ENCODE results near the gene PRAC1.

Gene PRAC1

GRCh38 chr17:48715496-48716399 is 6.6 kb downstream of the PRAC1 start:
- FAIRE-seq, result no peak
- no peak for DNase-seq (ENCODE audit: insufficient read length)
- TF ChIP-seq POLR2A (IDR thresholded peaks at IDR 0.05; ENCODE audit: low read depth, low read length) (no peak), TAF1 (IDR thresholded peaks at IDR 0.05; ENCODE audit: borderline replicate concordance, low read depth, low read length) (no peak), POLR2AphosphoS5 (IDR thresholded peaks at IDR 0.05; ENCODE audit: low read depth, low read length) (no peak)

- no peak for FAIRE-seq
- DNase-seq (ENCODE audit: insufficient read length), result no peak
- TF ChIP-seq TAF1 (IDR thresholded peaks at IDR 0.05; ENCODE audit: borderline replicate concordance, low read depth, low read length) (no peak), POLR2AphosphoS5 (IDR thresholded peaks at IDR 0.05; ENCODE audit: low read depth, low read length) (no peak), POLR2A (IDR thresholded peaks at IDR 0.05; ENCODE audit: low read depth, low read length) (no peak)
Observed at GRCh38 chr17:48711128-48711527, 11.2 kb downstream of the PRAC1 start.

- TF ChIP-seq POLR2A (IDR thresholded peaks at IDR 0.05; ENCODE audit: low read depth, low read length), result no peak
- TF ChIP-seq TAF1 (IDR thresholded peaks at IDR 0.05; ENCODE audit: borderline replicate concordance, low read depth, low read length), result no peak
- TF ChIP-seq POLR2AphosphoS5 (IDR thresholded peaks at IDR 0.05; ENCODE audit: low read depth, low read length), result no peak
- FAIRE-seq (no peak), DNase-seq (ENCODE audit: insufficient read length) (no peak)
Observed at GRCh38 chr17:48704361-48705248, 17.7 kb downstream of the PRAC1 start.

- TF ChIP-seq POLR2A (IDR thresholded peaks at IDR 0.05; ENCODE audit: low read depth, low read length), result no peak
- no peak for TF ChIP-seq POLR2AphosphoS5 (IDR thresholded peaks at IDR 0.05; ENCODE audit: low read depth, low read length)
- TF ChIP-seq TAF1 (IDR thresholded peaks at IDR 0.05; ENCODE audit: borderline replicate concordance, low read depth, low read length), result no peak
- FAIRE-seq (no peak), DNase-seq (ENCODE audit: insufficient read length) (no peak)
Observed at GRCh38 chr17:48701864-48702532, 20.3 kb downstream of the PRAC1 start.

GRCh38 chr17:48693178-48693577 is 29.1 kb downstream of the PRAC1 start:
- FAIRE-seq, result no peak
- no peak for DNase-seq (ENCODE audit: insufficient read length)
- TF ChIP-seq POLR2A (IDR thresholded peaks at IDR 0.05; ENCODE audit: low read depth, low read length) (no peak), POLR2AphosphoS5 (IDR thresholded peaks at IDR 0.05; ENCODE audit: low read depth, low read length) (no peak), TAF1 (IDR thresholded peaks at IDR 0.05; ENCODE audit: borderline replicate concordance, low read depth, low read length) (no peak)

- FAIRE-seq (no peak), DNase-seq (ENCODE audit: insufficient read length) (no peak)
- TF ChIP-seq TAF1 (IDR thresholded peaks at IDR 0.05; ENCODE audit: borderline replicate concordance, low read depth, low read length), result no peak
Observed at GRCh38 chr17:48692049-48692448, 30.3 kb downstream of the PRAC1 start.

- no peak for TF ChIP-seq POLR2A (IDR thresholded peaks at IDR 0.05; ENCODE audit: low read depth, low read length)
- TF ChIP-seq TAF1 (IDR thresholded peaks at IDR 0.05; ENCODE audit: borderline replicate concordance, low read depth, low read length), result no peak
- no peak for TF ChIP-seq POLR2AphosphoS5 (IDR thresholded peaks at IDR 0.05; ENCODE audit: low read depth, low read length)
- DNase-seq (ENCODE audit: insufficient read length), result no peak
- FAIRE-seq, result no peak
Observed at GRCh38 chr17:48690655-48691054, 31.7 kb downstream of the PRAC1 start.

GRCh38 chr17:48681609-48682008 is 40.7 kb downstream of the PRAC1 start:
- TF ChIP-seq POLR2A (IDR thresholded peaks at IDR 0.05; ENCODE audit: low read depth, low read length) (no peak), TAF1 (IDR thresholded peaks at IDR 0.05; ENCODE audit: borderline replicate concordance, low read depth, low read length) (no peak), POLR2AphosphoS5 (IDR thresholded peaks at IDR 0.05; ENCODE audit: low read depth, low read length) (no peak)
- DNase-seq (ENCODE audit: insufficient read length), result no peak
- FAIRE-seq, result no peak

GRCh38 chr17:48679385-48680096 is 42.8 kb downstream of the PRAC1 start:
- DNase-seq (ENCODE audit: insufficient read length) (no peak), FAIRE-seq (no peak)
- TF ChIP-seq POLR2AphosphoS5 (IDR thresholded peaks at IDR 0.05; ENCODE audit: low read depth, low read length) (no peak), TAF1 (IDR thresholded peaks at IDR 0.05; ENCODE audit: borderline replicate concordance, low read depth, low read length) (no peak), POLR2A (IDR thresholded peaks at IDR 0.05; ENCODE audit: low read depth, low read length) (no peak)

- DNase-seq (ENCODE audit: insufficient read length) (peak; percentile 67), FAIRE-seq (peak; percentile 87)
- TF ChIP-seq POLR2A (IDR thresholded peaks at IDR 0.05; ENCODE audit: low read depth, low read length) (no peak), POLR2AphosphoS5 (IDR thresholded peaks at IDR 0.05; ENCODE audit: low read depth, low read length) (no peak), TAF1 (IDR thresholded peaks at IDR 0.05; ENCODE audit: borderline replicate concordance, low read depth, low read length) (no peak)
Observed at GRCh38 chr17:48678141-48678971, 44.0 kb downstream of the PRAC1 start.

All from GM12892 (cell line).